K562 (cell line): ENCODE data around the gene IPCEF1. TPM values are rescaled to one million over a fixed set of nuclear protein-coding genes. Genes with fewer than 3 reads are reported as not detected.

ENCODE experiments used
- ATAC-seq: fragments of 200-7000 bp; cut with Tn5 transposase; 3 replicates; pipeline ENCODE4 v1.9.1; 2020; ENCODE audit warnings: moderate library complexity
- BruUV-seq: library from RNA; stranded (reverse); fragments of 400-500 nt; replicated peaks from 2 replicates; lab custom pipeline; 2021; lab: Mats Ljungman, UMichigan
- CTCF ChIA-PET: fragments of 300-600 bp; formaldehyde crosslinking; extraction: SDS; loops from one replicate; lab custom pipeline; 2021; ENCODE audit warnings: low intra/inter-chr PET ratio; lab: Yijun Ruan, JAX
- POLR2A ChIA-PET: fragments of 300-600, 350-650 bp; sonication (Branson Sonifier 250); formaldehyde crosslinking; extraction: SDS; loops from one replicate; lab custom pipeline; 2021; ENCODE audit warnings: antibody characterized with exemption, inconsistent platforms; lab: Yijun Ruan, JAX
- DNase-seq, 4 experiments: peaks; one replicate each; pipeline versions ENCODE4 v3.0.0 to v3.0.0-alpha.2; 2011 to 2018; ENCODE audit warnings: low spot score in 3 of 4, mixed read lengths in 3 of 4; ENCODE audit errors: extremely low read depth in 1 of 4
- FAIRE-seq: peaks from 2 replicates; lab custom pipeline; 2011; peaks lifted over from hg19 to GRCh38; lab: Jason Lieb, UNC
- H2AFZ ChIP-seq: 2 replicates; pipeline ENCODE4 v1.6.0; 2011; ENCODE audit warnings: low read depth, low read length, control low read depth, inconsistent platforms
- H3K27ac ChIP-seq: fragments of 200-600 bp; 3 replicates; pipeline ENCODE4 v1.8.0; 2011; ENCODE audit warnings: low read depth, mild to moderate bottlenecking, control low read depth, inconsistent platforms, low read length, moderate library complexity, mixed read lengths; ENCODE audit errors: extremely low read depth
- H3K27me3 ChIP-seq, 2 experiments: fragments of 300-600 bp in 1 of 2; 2 replicates in 1 of 2; 3 replicates in 1 of 2; pipeline versions ENCODE4 v1.6.0 to v1.8.0; 2011; ENCODE audit warnings: inconsistent platforms in 2 of 2, low read length in 2 of 2, mild to moderate bottlenecking in 1 of 2, mixed read lengths in 1 of 2, moderate library complexity in 1 of 2; ENCODE audit not compliant: control insufficient read depth in 2 of 2, insufficient read depth in 2 of 2
- H3K36me3 ChIP-seq: fragments of 300-600 bp; 3 replicates; pipeline ENCODE4 v1.8.0; 2011; ENCODE audit warnings: mild to moderate bottlenecking, low read length, inconsistent platforms; ENCODE audit not compliant: control insufficient read depth, insufficient read depth
- H3K4me1 ChIP-seq, 2 experiments: fragments of 200-600 bp in 1 of 2; replicated peaks in 1 of 2; 2 replicates in 1 of 2; 3 replicates in 1 of 2; pipeline versions ENCODE4 v1.5.1 to v1.8.0; 2011; ENCODE audit warnings: inconsistent platforms in 2 of 2, low read length in 2 of 2, mild to moderate bottlenecking in 1 of 2, mixed read lengths in 1 of 2, moderate library complexity in 1 of 2; ENCODE audit not compliant: control insufficient read depth in 2 of 2, insufficient read depth in 2 of 2
- H3K4me2 ChIP-seq: 2 replicates; pipeline ENCODE4 v1.6.1; 2011; ENCODE audit warnings: low read length, control low read depth, inconsistent platforms, mixed read lengths; ENCODE audit not compliant: insufficient read depth
- H3K4me3 ChIP-seq: fragments of 200-600 bp; sonication (generic), shearing (Covaris generic); 2 replicates; pipeline ENCODE4 v1.5.1; 2016; ENCODE audit warnings: control low read depth, inconsistent platforms
- H3K79me2 ChIP-seq: fragments of 200-600 bp; 3 replicates; pipeline ENCODE4 v1.8.0; 2011; ENCODE audit warnings: low read length, inconsistent platforms; ENCODE audit not compliant: control insufficient read depth, insufficient read depth
- H3K9ac ChIP-seq, 2 experiments: 2 replicates each; pipeline versions ENCODE4 v1.6.0 to v1.6.1; 2011; ENCODE audit warnings: low read depth in 2 of 2, low read length in 2 of 2, control low read depth in 1 of 2, inconsistent platforms in 1 of 2, mild to moderate bottlenecking in 1 of 2, mixed read lengths in 1 of 2; ENCODE audit not compliant: insufficient read depth in 1 of 2
- H3K9me1 ChIP-seq: one replicate; pipeline ENCODE4 v1.6.0; 2011; ENCODE audit warnings: inconsistent platforms, mild to moderate bottlenecking, low read length, moderate library complexity; ENCODE audit not compliant: control insufficient read depth, insufficient read depth
- H3K9me3 ChIP-seq: replicated peaks from 2 replicates; pipeline ENCODE4 v1.5.1; 2011; ENCODE audit warnings: low read depth, low read length, inconsistent platforms; ENCODE audit not compliant: control insufficient read depth, insufficient read depth
- H4K20me1 ChIP-seq: replicated peaks from 2 replicates; pipeline ENCODE4 v1.6.1; 2011; ENCODE audit warnings: low read length, inconsistent platforms, mixed read lengths; ENCODE audit not compliant: control insufficient read depth, insufficient read depth
- CTCFL ChIP-seq: IDR thresholded peaks from 2 replicates; pipeline ENCODE4 v1.6.1; 2011; ENCODE audit warnings: borderline replicate concordance, low read depth, mild to moderate bottlenecking, moderate library complexity, low read length; ENCODE audit not compliant: insufficient read depth, poor library complexity, severe bottlenecking
- TGIF2 ChIP-seq: sonication (generic); formaldehyde crosslinking; IDR thresholded peaks from 2 replicates; pipeline ENCODE4 v1.8.1; 2022; ENCODE audit warnings: mild to moderate bottlenecking, missing genetic modification reagents, moderate library complexity
- ZBED1 ChIP-seq: IDR thresholded peaks from 2 replicates; pipeline ENCODE4 v1.6.1; 2014
- WGBS: fragments of 100-300 bp; shearing (Covaris generic); methylation state at CpG from one replicate; pipeline ENCODE4 v1.1.6; 2016; ENCODE audit warnings: low coverage, mixed read lengths; ENCODE audit not compliant: insufficient coverage; ENCODE audit errors: missing lambda C conversion rate; 5-methylcytosine and 5-hydroxymethylcytosine counted together
- in situ Hi-C: fragments of 300-500 bp; cut with MboI; formaldehyde crosslinking; loops from 4 replicates; pipeline ENCODE4 v1.15.0; 2018; ENCODE audit warnings: inconsistent platforms, mixed read lengths
- intact Hi-C: fragments of 100-400 bp; cut with micrococcal nuclease; formaldehyde crosslinking; loops from 2 replicates; pipeline ENCODE4 v1.14.2; 2022
- polyA plus RNA-seq, 8 experiments: library from polyadenylated mRNA; depleted of rRNA in 4 of 8; stranded (reverse) in 5 of 8; unstranded in 3 of 8; fragments of >200 nt; fragmentation: Nextera tagmentation in 2 of 8; fragmentation: Illumina TruSeq in 1 of 8; extraction: Ambion mirVana in 2 of 8; extraction: Trizol in 1 of 8; gene quantifications; 2 replicates each; pipeline versions ENCODE4 v1.2.1 to v1.2.3, GENCODE V29; 2011 to 2014; ENCODE audit warnings: inconsistent platforms in 1 of 8, missing spikeins in 1 of 8
- total RNA-seq, 7 experiments: library from RNA; depleted of rRNA in 6 of 7; stranded (reverse); fragments of >200 nt in 6 of 7; fragmentation: Illumina TruSeq in 2 of 7; extraction: Trizol in 2 of 7; gene quantifications; 2 replicates each; pipeline versions ENCODE4 v1.2.1 to v1.2.3, GENCODE V29; 2011 to 2021; ENCODE audit warnings: low replicate concordance in 1 of 7

IPCEF1 gene
- total and polyA plus RNA-seq, 9 of the 15 experiments (the other 6 are each of a cell fraction or from before 2014, with no cell fraction given) = 0.14 to 0.18 TPM; not detected in 7

- 35% methylated on average over 2 of the region's 2 CpGs for WGBS
- intact Hi-C loops (loop anchor here (10.0 kb wide), 1 partner anchor 1354 kb away; no protein-coding TSS in a partner anchor), in situ Hi-C loops (no loop called here)
- peaks cover 0 to 5% of the 10 kb centered on the region in 2 experiments; a peak in 2 of 5 replicates for H3K4me1 ChIP-seq
- no peaks in the 10 kb centered on the region for H3K9me1 ChIP-seq
- no peak overlapping the region for H3K4me2 ChIP-seq
- TF ChIP-seq TGIF2 (CRISPR knock-in tag) (no peak), ZBED1 (no peak), CTCFL (no peak)
- CTCF ChIA-PET = no interaction called here
- no peak for DNase-seq
- peak; percentile 42 for FAIRE-seq
- 0 out of 2 replicates have a peak, but pooled peaks cover 3% of the 10 kb centered on the region for H4K20me1 ChIP-seq
- no TSS peak for BruUV-seq
- no peak overlapping the region for H2AFZ ChIP-seq
- H3K79me2 ChIP-seq = no peaks in the 10 kb centered on the region
- no peak overlapping the region for H3K9ac ChIP-seq
- no peak overlapping the region for H3K4me3 ChIP-seq
- no peaks in the 10 kb centered on the region for H3K36me3 ChIP-seq
- H3K27ac ChIP-seq = no peak overlapping the region
- POLR2A ChIA-PET = no interaction called here
- no peak for ATAC-seq
- no peaks in the 10 kb centered on the region for H3K9me3 ChIP-seq
- H3K27me3 ChIP-seq = peaks cover 4 to 6% of the 10 kb centered on the region in 2 experiments; a peak in 4 of 5 replicates
These were observed 21.9 kb upstream of the IPCEF1 start for GRCh38 chr6:154378518-154378917.
